ENCODE results near the gene MAOA. TPM values are rescaled to one million over a fixed set of nuclear protein-coding genes. Genes with fewer than 3 reads are reported as not detected.

MAOA gene
- total RNA-seq, 1 donor from 2014 or later: 4.0 TPM

DNA sequence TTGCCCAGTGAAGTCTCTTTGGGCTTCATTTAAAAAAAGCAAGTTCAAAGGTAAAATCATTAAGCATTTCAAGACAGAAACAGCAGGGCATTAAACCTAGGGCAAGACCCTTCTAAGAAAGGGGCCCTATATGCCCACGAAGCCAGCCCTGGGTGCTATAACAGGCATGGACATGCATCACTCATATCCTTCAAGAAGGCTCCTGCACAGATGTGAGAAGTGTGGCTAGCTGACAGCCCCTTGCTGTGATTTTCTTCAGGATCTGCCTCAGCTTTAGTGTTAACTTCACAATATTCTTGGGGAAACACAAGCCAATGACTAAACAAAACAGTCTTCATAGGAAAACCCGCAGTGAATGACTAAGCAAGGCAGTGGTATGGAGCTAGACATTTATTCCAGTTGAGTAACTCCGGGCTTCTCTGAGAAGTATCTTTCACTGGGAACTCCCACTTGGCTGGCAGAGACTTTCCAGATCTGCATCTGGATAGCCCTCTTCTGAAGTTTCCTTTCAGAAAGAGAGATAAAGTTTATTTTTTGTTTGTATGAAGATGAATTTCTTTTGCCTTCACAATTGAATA, 11.9 kb upstream of the MAOA start:
- DNase-seq (ENCODE audit: low spot score): no peak
- Mint-ChIP-seq H3K27me3 (ENCODE audit: low read depth) (no peaks in the 10 kb centered on the region), H3K9me3 (ENCODE audit: low read depth) (peaks cover 3% of the 10 kb centered on the region), H3K4me3 (ENCODE audit: unreplicated experiment) (no peak overlapping the region), H3K4me1 (ENCODE audit: low read depth) (peaks cover 18% of the 10 kb centered on the region), H3K36me3 (ENCODE audit: low read depth) (no peaks in the 10 kb centered on the region), H3K27ac (ENCODE audit: unreplicated experiment) (peak overlapping the region; percentile 71)
- no peak for TF ChIP-seq CTCF (IDR thresholded peaks at IDR 0.05)

GRCh38 chrX:43646800-43647199, 9.3 kb upstream of the MAOA start:
- no peak for DNase-seq (ENCODE audit: low spot score)
- no peaks in the 10 kb centered on the region for H3K27me3 Mint-ChIP-seq (ENCODE audit: low read depth)
- no peaks in the 10 kb centered on the region for H3K36me3 Mint-ChIP-seq (ENCODE audit: low read depth)
- no peak overlapping the region for H3K4me3 Mint-ChIP-seq (ENCODE audit: unreplicated experiment)
- peaks cover 18% of the 10 kb centered on the region for H3K4me1 Mint-ChIP-seq (ENCODE audit: low read depth)
- no peak overlapping the region for H3K27ac Mint-ChIP-seq (ENCODE audit: unreplicated experiment)
- H3K9me3 Mint-ChIP-seq (ENCODE audit: low read depth): peaks cover 3% of the 10 kb centered on the region
- TF ChIP-seq CTCF (IDR thresholded peaks at IDR 0.05): no peak

DNA sequence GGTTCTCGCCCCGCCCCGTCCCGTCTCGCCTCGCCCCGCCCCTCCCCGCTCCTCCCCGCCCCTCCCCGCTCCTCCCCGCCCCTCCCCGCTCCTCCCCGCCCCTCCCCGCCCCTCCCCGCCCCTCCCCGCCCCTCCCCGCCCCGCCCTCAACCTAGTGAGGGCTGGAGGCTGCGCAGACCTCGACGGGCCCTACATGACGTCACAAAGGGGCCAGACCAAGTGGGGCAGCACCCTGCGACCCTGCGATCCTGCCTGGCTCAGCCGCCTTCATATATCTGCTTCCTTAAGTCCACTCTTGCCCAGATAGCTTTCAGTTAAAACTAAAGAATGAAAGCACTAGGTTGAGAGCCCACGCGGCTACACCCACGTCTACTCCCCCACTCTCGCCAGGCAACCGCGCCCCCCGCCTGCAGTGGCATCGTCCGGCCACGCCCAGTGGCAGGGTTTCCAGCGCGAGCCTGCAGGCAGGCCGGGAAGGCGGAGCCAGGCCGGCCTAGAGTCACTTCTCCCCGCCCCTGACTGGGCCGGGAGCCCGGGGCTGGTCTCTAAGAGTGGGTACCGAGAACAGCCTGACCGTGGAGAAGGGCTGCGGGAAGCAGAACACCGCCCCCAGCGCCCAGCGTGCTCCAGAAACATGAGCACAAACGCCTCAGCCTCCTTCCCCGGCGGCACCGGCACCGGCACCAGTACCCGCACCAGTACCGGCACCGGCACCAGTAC, 1.5 kb upstream of the MAOA start:
- H3K9me3 Mint-ChIP-seq (ENCODE audit: low read depth): peaks cover 7% of the 10 kb centered on the region
- peak; percentile 71 for TF ChIP-seq CTCF (IDR thresholded peaks at IDR 0.05)
- no peaks in the 10 kb centered on the region for H3K36me3 Mint-ChIP-seq (ENCODE audit: low read depth)
- DNase-seq (ENCODE audit: low spot score): peak; percentile 96
- H3K4me1 Mint-ChIP-seq (ENCODE audit: low read depth): peaks cover 10% of the 10 kb centered on the region
- peak overlapping the region; percentile 100 for H3K27ac Mint-ChIP-seq (ENCODE audit: unreplicated experiment)
- peak overlapping the region; percentile 83 for H3K4me3 Mint-ChIP-seq (ENCODE audit: unreplicated experiment)
- H3K27me3 Mint-ChIP-seq (ENCODE audit: low read depth): no peaks in the 10 kb centered on the region

DNA sequence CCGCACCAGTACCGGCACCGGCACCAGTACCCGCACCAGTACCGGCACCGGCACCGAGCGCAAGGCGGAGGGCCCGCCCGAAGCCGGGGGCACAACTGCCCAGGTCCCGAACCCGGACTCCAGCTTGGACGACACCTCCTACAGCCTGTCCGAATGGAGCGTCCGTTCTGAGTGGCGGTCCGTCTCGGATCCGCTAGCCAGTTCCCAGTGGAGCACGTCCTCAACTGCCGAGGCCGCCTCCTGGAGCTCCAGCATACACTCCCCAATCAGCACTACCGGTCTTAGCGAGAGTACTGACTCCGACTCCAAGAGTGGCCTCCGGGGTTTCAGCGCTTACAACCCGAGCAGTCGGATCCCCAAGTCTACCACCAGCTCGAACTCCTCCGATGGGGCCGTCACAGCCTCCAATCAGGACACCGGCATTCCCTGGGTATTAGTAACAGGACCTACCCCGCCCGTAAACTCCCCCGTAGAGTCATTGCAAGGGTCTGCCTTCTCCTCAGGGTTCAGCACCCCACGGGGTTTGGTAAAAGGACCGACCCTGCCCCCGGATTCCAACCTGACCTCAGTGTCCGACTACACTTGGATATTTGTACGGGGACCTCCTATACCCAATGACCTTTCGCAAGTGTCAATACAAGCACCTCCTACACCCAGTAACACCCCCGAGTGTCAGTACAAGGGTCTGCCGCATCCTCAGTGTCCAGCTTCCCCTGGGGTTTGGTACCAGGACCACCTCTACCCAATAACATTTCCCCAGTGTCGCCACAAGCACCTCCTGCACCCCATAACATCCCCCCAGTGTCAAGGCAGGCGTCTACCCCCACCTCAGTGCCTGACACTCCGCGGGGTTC, 721 bp upstream of the MAOA start:
- H3K4me3 Mint-ChIP-seq (ENCODE audit: unreplicated experiment): peak overlapping the region; percentile 83
- peak; percentile 50 for TF ChIP-seq CTCF (IDR thresholded peaks at IDR 0.05)
- peaks cover 7% of the 10 kb centered on the region for H3K9me3 Mint-ChIP-seq (ENCODE audit: low read depth)
- no peaks in the 10 kb centered on the region for H3K36me3 Mint-ChIP-seq (ENCODE audit: low read depth)
- peak; percentile 74 for DNase-seq (ENCODE audit: low spot score)
- peaks cover 10% of the 10 kb centered on the region for H3K4me1 Mint-ChIP-seq (ENCODE audit: low read depth)
- H3K27me3 Mint-ChIP-seq (ENCODE audit: low read depth): no peaks in the 10 kb centered on the region
- H3K27ac Mint-ChIP-seq (ENCODE audit: unreplicated experiment): peak overlapping the region; percentile 100

- peaks cover 7% of the 10 kb centered on the region for H3K9me3 Mint-ChIP-seq (ENCODE audit: low read depth)
- H3K4me3 Mint-ChIP-seq (ENCODE audit: unreplicated experiment): no peak overlapping the region
- H3K36me3 Mint-ChIP-seq (ENCODE audit: low read depth): no peaks in the 10 kb centered on the region
- peaks cover 10% of the 10 kb centered on the region for H3K4me1 Mint-ChIP-seq (ENCODE audit: low read depth)
- no peak for DNase-seq (ENCODE audit: low spot score)
- H3K27ac Mint-ChIP-seq (ENCODE audit: unreplicated experiment): no peak overlapping the region
- TF ChIP-seq CTCF (IDR thresholded peaks at IDR 0.05): no peak
- H3K27me3 Mint-ChIP-seq (ENCODE audit: low read depth): no peaks in the 10 kb centered on the region
These were observed 1.6 kb downstream of the MAOA start for GRCh38 chrX:43657671-43658070.

All from chondrocyte (in vitro differentiated cells).